ENCODE data around the gene SPACA4. TPM values are rescaled to one million over a fixed set of nuclear protein-coding genes. Genes with fewer than 3 reads are reported as not detected.

Gene SPACA4
- total and polyA plus RNA-seq, 9 of the 15 experiments (the other 6 are each of a cell fraction or from before 2014, with no cell fraction given), result not detected

- 0 out of 2 replicates have a peak, but pooled peaks have one; percentile 12 for TF ChIP-seq ZBTB40 (IDR thresholded peaks at IDR 0.05)
- no peak for TF ChIP-seq ZBTB40 (CRISPR knock-in tag; IDR thresholded peaks at IDR 0.05)
- TF ChIP-seq GTF2F1 (IDR thresholded peaks at IDR 0.05; ENCODE audit: low read depth, low read length), result no peak
- TF ChIP-seq GTF2E2 (tag; IDR thresholded peaks at IDR 0.05), result peak; percentile 50; the same call in 1 of the 2 replicates
- no peak for TF ChIP-seq ZNF655 (CRISPR knock-in tag; IDR thresholded peaks at IDR 0.05)
- TF ChIP-seq ZKSCAN1 (IDR thresholded peaks at IDR 0.05; ENCODE audit: low read depth, low read length), result no peak
- TF ChIP-seq ZNF551 (CRISPR knock-in tag; IDR thresholded peaks at IDR 0.05), result no peak
- no peak for TF ChIP-seq ZNF785 (CRISPR knock-in tag; IDR thresholded peaks at IDR 0.05)
- TF ChIP-seq ZNF165 (CRISPR knock-in tag; IDR thresholded peaks at IDR 0.05; ENCODE audit: borderline replicate concordance), result no peak
- TF ChIP-seq STAT5A (IDR thresholded peaks at IDR 0.05; ENCODE audit: borderline replicate concordance, low read length), result no peak
- no peak for TF ChIP-seq ZNF696 (CRISPR knock-in tag; conservative IDR thresholded peaks at IDR 0.05)
- TF ChIP-seq SNIP1 (IDR thresholded peaks at IDR 0.05; ENCODE audit: low read depth), result no peak
- no peak for TF ChIP-seq ZNF184 (CRISPR knock-in tag; IDR thresholded peaks at IDR 0.05)
- peak; percentile 50; the same call in 1 of the 2 replicates for TF ChIP-seq JUND (IDR thresholded peaks at IDR 0.05; ENCODE audit: borderline replicate concordance, low read depth, low read length)
- peak; percentile 33; the same call in 1 of the 3 replicates for TF ChIP-seq JUND (tag; IDR thresholded peaks at IDR 0.05; ENCODE audit: borderline replicate concordance, low read depth, low read length)
- 0 out of 2 replicates have a peak, but pooled peaks have one; percentile 21 for TF ChIP-seq KAT7 (CRISPR knock-in tag; IDR thresholded peaks at IDR 0.05; ENCODE audit: borderline replicate concordance)
- no peak for TF ChIP-seq TAL1 (IDR thresholded peaks at IDR 0.05)
- TF ChIP-seq MAFG (tag; conservative IDR thresholded peaks at IDR 0.05), result no peak
- no peak; the same call in 1 of the 2 replicates for TF ChIP-seq ZNF586 (CRISPR knock-in tag; conservative IDR thresholded peaks at IDR 0.05)
- peak; percentile 32; the same call in 1 of the 2 replicates for TF ChIP-seq ZBED1 (IDR thresholded peaks at IDR 0.05)
These were observed 28.1 kb downstream of the SPACA4 start (continued) for GRCh38 chr19:48634424-48635262.
